GM23338 (cell line): ENCODE measurements around the gene SF3B2. TPM values are rescaled to one million over a fixed set of nuclear protein-coding genes. Genes with fewer than 3 reads are reported as not detected.

Source experiments
- ATAC-seq: fragments of 200-7000 bp; cut with Tn5 transposase; 3 replicates; pipeline ENCODE4 v1.9.1; 2020
- DNase-seq: peaks from one replicate; pipeline ENCODE4 v3.0.0-alpha.2; 2015; ENCODE audit warnings: low spot score
- H2AFZ ChIP-seq: fragments of 200-600 bp; sonication (generic); 2 replicates; pipeline ENCODE4 v1.8.0; 2016; ENCODE audit warnings: antibody characterized with exemption, mild to moderate bottlenecking, moderate library complexity
- H3F3A ChIP-seq: fragments of 200-600 bp; sonication (generic); replicated peaks from 2 replicates; pipeline ENCODE4 v1.8.0; 2017; ENCODE audit warnings: antibody characterized with exemption, mixed run types, low read depth
- H3K27ac ChIP-seq: fragments of 200-600 bp; sonication (generic); 2 replicates; pipeline ENCODE4 v1.6.1; 2016; ENCODE audit warnings: low read depth
- H3K27me3 ChIP-seq: fragments of 200-600 bp; sonication (generic); 2 replicates; pipeline ENCODE4 v1.8.0; 2016; ENCODE audit warnings: mild to moderate bottlenecking, mixed run types, moderate library complexity; ENCODE audit not compliant: insufficient read depth
- H3K36me3 ChIP-seq: fragments of 200-600 bp; sonication (generic); 2 replicates; pipeline ENCODE4 v1.8.0; 2016; ENCODE audit warnings: mild to moderate bottlenecking; ENCODE audit not compliant: insufficient read depth
- H3K4me1 ChIP-seq: fragments of 200-600 bp; sonication (generic); 2 replicates; pipeline ENCODE4 v1.8.0; 2016; ENCODE audit warnings: mild to moderate bottlenecking, moderate library complexity; ENCODE audit not compliant: insufficient read depth
- H3K4me2 ChIP-seq: fragments of 200-600 bp; sonication (generic); 2 replicates; pipeline ENCODE4 v1.7.1; 2017; ENCODE audit warnings: mixed run types
- H3K4me3 ChIP-seq: fragments of 200-600 bp; sonication (generic); 2 replicates; pipeline ENCODE4 v1.6.1; 2016; ENCODE audit warnings: mixed run types
- H3K79me2 ChIP-seq: fragments of 200-600 bp; sonication (generic); replicated peaks from 2 replicates; pipeline ENCODE4 v1.8.0; 2017; ENCODE audit warnings: mild to moderate bottlenecking; ENCODE audit not compliant: insufficient read depth
- H3K9me2 ChIP-seq: fragments of 200-600 bp; sonication (generic); 2 replicates; pipeline ENCODE4 v1.8.0; 2017; ENCODE audit not compliant: insufficient read depth
- H4K20me1 ChIP-seq: fragments of 200-600 bp; sonication (generic); replicated peaks from 2 replicates; pipeline ENCODE4 v1.8.0; 2017; ENCODE audit warnings: mild to moderate bottlenecking; ENCODE audit not compliant: insufficient read depth
- H3K27ac Mint-ChIP-seq: 2 replicates; pipeline ENCODE4 v1.8.0; 2020; ENCODE audit warnings: inconsistent platforms, mild to moderate bottlenecking, moderate library complexity, mixed read lengths
- H3K27me3 Mint-ChIP-seq: 3 replicates; pipeline ENCODE4 v1.8.0; 2022; ENCODE audit warnings: low read depth, mild to moderate bottlenecking, moderate library complexity, mixed read lengths, inconsistent platforms; ENCODE audit not compliant: insufficient read depth, poor library complexity
- H3K36me3 Mint-ChIP-seq: 3 replicates; pipeline ENCODE4 v1.8.0; 2021; ENCODE audit warnings: low read depth, mild to moderate bottlenecking, inconsistent platforms, moderate library complexity, mixed read lengths
- H3K4me1 Mint-ChIP-seq: 3 replicates; pipeline ENCODE4 v1.8.0; 2020; ENCODE audit warnings: mild to moderate bottlenecking, inconsistent platforms, mixed read lengths
- H3K4me3 Mint-ChIP-seq: 3 replicates; pipeline ENCODE4 v1.8.0; 2021; ENCODE audit warnings: moderate library complexity, mild to moderate bottlenecking, inconsistent platforms, mixed read lengths
- H3K9me3 Mint-ChIP-seq: 3 replicates; pipeline ENCODE4 v1.8.0; 2020; ENCODE audit warnings: moderate library complexity, mild to moderate bottlenecking, inconsistent platforms, mixed read lengths
- CTCF ChIP-seq, 2 experiments: fragments of 200-600 bp in 1 of 2; sonication (generic) in 1 of 2; conservative IDR thresholded peaks; 2 replicates each; pipeline versions ENCODE4 v1.5.1 to v1.6.1; 2016 to 2017; ENCODE audit warnings: antibody characterized with exemption in 2 of 2, low read depth in 2 of 2, mild to moderate bottlenecking in 2 of 2, moderate library complexity in 1 of 2
- EZH2 ChIP-seq: fragments of 200-600 bp; sonication (generic); IDR thresholded peaks from one replicate; pipeline ENCODE4 v1.8.0; 2017; ENCODE audit warnings: antibody characterized with exemption, mild to moderate bottlenecking, low read depth; ENCODE audit not compliant: unreplicated experiment
- EZH2phosphoT487 ChIP-seq: fragments of 200-600 bp; sonication (generic); IDR thresholded peaks from one replicate; pipeline ENCODE4 v1.8.1; 2018; ENCODE audit warnings: antibody characterized with exemption; ENCODE audit not compliant: unreplicated experiment
- JUNB ChIP-seq: IDR thresholded peaks from one replicate; pipeline ENCODE4 v1.6.1; 2016; ENCODE audit warnings: antibody characterized with exemption; ENCODE audit not compliant: unreplicated experiment
- NANOG ChIP-seq: IDR thresholded peaks from 2 replicates; pipeline ENCODE4 v1.6.1; 2016; ENCODE audit warnings: antibody characterized with exemption, borderline replicate concordance
- STAT1 ChIP-seq: IDR thresholded peaks from one replicate; pipeline ENCODE4 v1.6.1; 2016; ENCODE audit warnings: antibody characterized with exemption; ENCODE audit not compliant: unreplicated experiment
- ZNF331 ChIP-seq: fragments of 250-450 bp; sonication (Bioruptor Pico); IDR thresholded peaks from 2 replicates; pipeline ENCODE4 v1.5.0; 2020; ENCODE audit warnings: low read depth, mild to moderate bottlenecking, moderate library complexity
- ZNF462 ChIP-seq: fragments of 250-450 bp; sonication (Bioruptor Pico); IDR thresholded peaks from 2 replicates; pipeline ENCODE4 v1.5.0; 2020; ENCODE audit warnings: mild to moderate bottlenecking, moderate library complexity
- polyA plus RNA-seq: library from polyadenylated mRNA; unstranded; fragments of >200 nt; fragmentation: Nextera tagmentation; extraction: Ambion mirVana; gene quantifications from 2 replicates; pipeline ENCODE4 v1.2.1, GENCODE V29; 2016
- total RNA-seq: library from RNA; depleted of rRNA; stranded (reverse); fragments of >200 nt; shearing (Covaris generic); gene quantifications from 2 replicates; pipeline ENCODE4 v1.2.3, GENCODE V29; 2014
- TF ChIP-seq, protein P1 (sequence below): IDR thresholded peaks from 2 replicates; pipeline ENCODE4 v1.6.1; 2016; ENCODE audit warnings: antibody characterized with exemption

Gene SF3B2
- total and polyA plus RNA-seq, 2 experiments from 2014 or later = 173 to 180 TPM

DNA sequence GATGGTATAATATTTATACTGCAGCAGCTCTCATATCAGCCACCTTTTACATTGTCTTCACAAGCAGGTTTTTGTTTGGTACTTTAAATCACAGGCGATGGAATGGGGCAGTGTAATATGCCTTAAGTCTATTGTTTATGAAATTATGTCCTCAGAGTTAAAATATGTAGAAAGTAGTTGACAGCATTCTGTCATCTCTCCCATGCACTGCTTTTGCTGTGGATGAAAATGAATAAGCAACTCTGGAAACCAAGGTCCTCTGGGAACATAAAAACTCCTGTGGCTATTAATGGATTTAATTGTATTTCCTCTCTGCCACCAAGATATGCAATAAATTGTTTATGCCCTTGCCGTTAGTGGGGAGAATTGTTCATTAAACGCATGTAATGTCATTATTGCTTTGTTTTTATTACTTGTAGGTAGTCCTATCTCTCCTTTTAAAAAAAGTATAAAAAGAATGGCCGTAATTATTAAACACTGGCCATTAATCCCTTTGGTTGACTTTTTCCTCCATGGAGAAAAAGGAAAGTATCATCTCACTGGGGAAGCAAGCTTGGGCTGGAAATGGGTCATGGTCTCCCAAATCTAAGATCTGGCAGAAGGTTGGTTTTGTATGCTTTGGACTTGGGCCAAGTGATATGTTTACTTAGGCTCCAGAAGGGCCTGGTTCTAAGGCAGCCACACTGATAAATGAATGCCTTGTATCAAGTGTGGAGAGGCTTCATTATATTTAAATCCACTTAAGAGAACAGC lies 31.0 kb downstream of the SF3B2 start:
- Mint-ChIP-seq H3K9me3 (no peaks in the 10 kb centered on the region), H3K4me3 (no peak overlapping the region), H3K27me3 (no peaks in the 10 kb centered on the region), H3K4me1 (no peaks in the 10 kb centered on the region; the same call in 2 of the 3 replicates), H3K36me3 (no peaks in the 10 kb centered on the region), H3K27ac (no peak overlapping the region)
- peaks cover 42% of the 10 kb centered on the region for H3K79me2 ChIP-seq
- H3K27me3 ChIP-seq = no peaks in the 10 kb centered on the region
- H3K27ac ChIP-seq = no peak overlapping the region
- no peak for TF ChIP-seq EZH2phosphoT487
- TF ChIP-seq ZNF331 (CRISPR knock-in tag) = no peak
- no peak for TF ChIP-seq NANOG
- H3K9me2 ChIP-seq = no peaks in the 10 kb centered on the region
- H3F3A ChIP-seq = 0 out of 2 replicates have a peak, but pooled peaks cover 6% of the 10 kb centered on the region
- H3K36me3 ChIP-seq = no peaks in the 10 kb centered on the region
- H3K4me1 ChIP-seq = no peaks in the 10 kb centered on the region
- no peak overlapping the region for H3K4me3 ChIP-seq
- no peak overlapping the region for H3K4me2 ChIP-seq
- no peak for ATAC-seq
- peaks cover 23% of the 10 kb centered on the region for H4K20me1 ChIP-seq
- H2AFZ ChIP-seq = no peak overlapping the region
- no peak for DNase-seq

- no peaks in the 10 kb centered on the region for H3K9me2 ChIP-seq
- no peaks in the 10 kb centered on the region for H3K36me3 Mint-ChIP-seq
- 0 out of 2 replicates have a peak, but pooled peaks cover 6% of the 10 kb centered on the region for H3F3A ChIP-seq
- H3K4me2 ChIP-seq = no peak overlapping the region
- H3K36me3 ChIP-seq = no peaks in the 10 kb centered on the region
- H2AFZ ChIP-seq = no peak overlapping the region
- no peak overlapping the region for H3K27ac Mint-ChIP-seq
- ATAC-seq (no peak), DNase-seq (no peak)
- no peak overlapping the region for H3K27ac ChIP-seq
- no peaks in the 10 kb centered on the region for H3K27me3 Mint-ChIP-seq
- no peaks in the 10 kb centered on the region for H3K4me1 ChIP-seq
- peaks cover 44% of the 10 kb centered on the region for H3K79me2 ChIP-seq
- no peak overlapping the region for H3K4me3 Mint-ChIP-seq
- H3K4me1 Mint-ChIP-seq = no peaks in the 10 kb centered on the region; the same call in 2 of the 3 replicates
- H4K20me1 ChIP-seq = peaks cover 23% of the 10 kb centered on the region
- no peaks in the 10 kb centered on the region for H3K9me3 Mint-ChIP-seq
- no peak overlapping the region for H3K4me3 ChIP-seq
- H3K27me3 ChIP-seq = no peaks in the 10 kb centered on the region
- TF ChIP-seq JUNB (no peak), ZNF462 (CRISPR knock-in tag) (no peak), CTCF (conservative IDR thresholded peaks at IDR 0.05; ENCODE audit: low read depth in 2 of 2) (no peak), ZNF331 (CRISPR knock-in tag) (no peak), EZH2 (no peak), STAT1 (no peak), EZH2phosphoT487 (no peak)
- TF ChIP-seq, protein P1, sequence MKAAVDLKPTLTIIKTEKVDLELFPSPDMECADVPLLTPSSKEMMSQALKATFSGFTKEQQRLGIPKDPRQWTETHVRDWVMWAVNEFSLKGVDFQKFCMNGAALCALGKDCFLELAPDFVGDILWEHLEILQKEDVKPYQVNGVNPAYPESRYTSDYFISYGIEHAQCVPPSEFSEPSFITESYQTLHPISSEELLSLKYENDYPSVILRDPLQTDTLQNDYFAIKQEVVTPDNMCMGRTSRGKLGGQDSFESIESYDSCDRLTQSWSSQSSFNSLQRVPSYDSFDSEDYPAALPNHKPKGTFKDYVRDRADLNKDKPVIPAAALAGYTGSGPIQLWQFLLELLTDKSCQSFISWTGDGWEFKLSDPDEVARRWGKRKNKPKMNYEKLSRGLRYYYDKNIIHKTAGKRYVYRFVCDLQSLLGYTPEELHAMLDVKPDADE = no peak
Observed at GRCh38 chr11:66083767-66084166, 31.6 kb downstream of the SF3B2 start.
